Panc1 (cell line): ENCODE results near the gene PRPF39.

Experiments
- CTCF ChIP-seq: fragments of 450-650 bp; IDR thresholded peaks from 2 replicates; pipeline ENCODE4 v1.5.1; 2017; ENCODE audit warnings: mild to moderate bottlenecking
- POLR2AphosphoS5 ChIP-seq: IDR thresholded peaks from 2 replicates; pipeline ENCODE4 v1.6.1; 2012; ENCODE audit warnings: mild to moderate bottlenecking, low read depth, low read length, moderate library complexity
- REST ChIP-seq, 2 experiments: IDR thresholded peaks; 2 replicates each; pipeline ENCODE4 v1.6.1; 2011 to 2012; ENCODE audit warnings: low read depth in 2 of 2, control low read depth in 1 of 2, low read length in 1 of 2, mild to moderate bottlenecking in 1 of 2, moderate library complexity in 1 of 2; ENCODE audit not compliant: insufficient read depth in 1 of 2

- TF ChIP-seq CTCF (peak; percentile 44), REST (IDR thresholded peaks at IDR 0.05; ENCODE audit: insufficient read depth in 1 of 2, low read depth in 2 of 2, low read length in 1 of 2) (no peak), POLR2AphosphoS5 (peak; percentile 74)
Observed at GRCh38 chr14:45134051-45134958, 50.4 kb downstream of the PRPF39 start, which contains the start of gene FKBP3.
